HG03575 (cell line): ENCODE measurements around the gene OR51G1.

Experiments
- ATAC-seq: cut with Tn5 transposase; IDR thresholded peaks from one replicate; pipeline ENCODE4 v1.9.1; 2021; ENCODE audit not compliant: unreplicated experiment, insufficient number of reproducible peaks, low FRiP score; ENCODE audit errors: extremely low read depth

Gene OR51G1

GRCh38 chr11:4881860-4882500 is 42.2 kb downstream of the OR51G1 start, which contains the start of gene OR51T1:
TSS of gene OR51T1 (plus strand) at chr11:4881900. CDS start at chr11:4881900, 0 bp downstream.
- ATAC-seq = no peak

DNA sequence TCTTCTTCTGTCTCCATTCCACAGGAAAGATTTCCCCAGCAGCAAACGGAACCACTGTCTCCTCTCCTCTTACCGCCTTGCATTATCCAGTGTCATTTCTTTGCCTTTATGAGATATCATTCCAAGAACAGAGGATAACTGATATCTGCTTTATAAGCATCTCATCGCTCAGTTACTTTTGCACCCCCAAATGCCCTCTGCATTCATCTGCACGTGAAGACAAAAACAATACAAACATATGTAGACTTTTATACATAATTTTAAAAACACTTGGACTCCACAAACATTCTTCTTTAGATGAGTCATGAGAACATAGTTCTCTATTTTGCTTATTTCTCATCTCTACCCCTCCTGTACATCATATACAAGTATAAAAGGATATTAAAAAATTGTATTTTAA is 43.0 kb downstream of the OR51G1 start:
- ATAC-seq = no peak
